HEK293 (cell line): ENCODE measurements around the gene PRRG1.

ENCODE experiments used
- CTCF ChIA-PET: fragments of 350-600 bp; formaldehyde crosslinking; extraction: SDS; loops from one replicate; lab custom pipeline; 2021; ENCODE audit warnings: antibody characterized with exemption; lab: Yijun Ruan, JAX
- POLR2A ChIA-PET: fragments of 300-600 bp; formaldehyde crosslinking; extraction: SDS; loops from one replicate; lab custom pipeline; 2020; ENCODE audit warnings: antibody characterized with exemption, inconsistent platforms; lab: Yijun Ruan, JAX
- H3K27ac ChIP-seq: fragments of 200-500 bp; sonication (Bioruptor generic); 2 replicates; pipeline ENCODE4 v1.5.1; 2014; ENCODE audit warnings: low read depth, low read length, control low read depth, inconsistent platforms; ENCODE audit errors: extremely low read depth
- H3K36me3 ChIP-seq, 2 experiments: fragments of 200-500 bp in 1 of 2; sonication (Bioruptor generic) in 1 of 2; 1 replicate in 1 of 2; 2 replicates in 1 of 2; pipeline ENCODE4 v1.5.1; 2014 to 2017; ENCODE audit warnings: inconsistent platforms in 2 of 2, low read length in 2 of 2; ENCODE audit not compliant: control insufficient read depth in 2 of 2, insufficient read depth in 1 of 2
- H3K4me1 ChIP-seq: fragments of 200-500 bp; sonication (Bioruptor generic); 2 replicates; pipeline ENCODE4 v1.5.1; 2014; ENCODE audit warnings: mild to moderate bottlenecking, low read length, inconsistent platforms; ENCODE audit not compliant: control insufficient read depth, insufficient read depth
- H3K4me3 ChIP-seq: 2 replicates; pipeline ENCODE4 v1.5.1; 2011; ENCODE audit warnings: low read depth, mild to moderate bottlenecking, control low read depth, low read length, moderate library complexity
- H3K9me3 ChIP-seq: fragments of 200-500 bp; sonication (Bioruptor generic); 2 replicates; pipeline ENCODE4 v1.5.1; 2014; ENCODE audit warnings: low read depth, low read length, inconsistent platforms; ENCODE audit not compliant: control insufficient read depth, insufficient read depth
- BCL11B ChIP-seq: fragments of 450-650 bp; formaldehyde crosslinking; IDR thresholded peaks from 2 replicates; pipeline ENCODE4 v1.5.1; 2016; ENCODE audit warnings: low read depth, missing biosample characterization, missing genetic modification characterization
- FEZF1 ChIP-seq: fragments of 450-650 bp; formaldehyde crosslinking; IDR thresholded peaks from 2 replicates; pipeline ENCODE4 v1.5.1; 2016; ENCODE audit warnings: missing biosample characterization, missing genetic modification characterization
- HOXD13 ChIP-seq: sonication (generic); formaldehyde crosslinking; IDR thresholded peaks from 2 replicates; pipeline ENCODE4 v1.8.0; 2022; ENCODE audit warnings: missing genetic modification reagents, borderline replicate concordance
- OVOL3 ChIP-seq: fragments of 450-650 bp; formaldehyde crosslinking; IDR thresholded peaks from 2 replicates; pipeline ENCODE4 v1.5.1; 2016; ENCODE audit warnings: missing biosample characterization, missing genetic modification characterization
- PATZ1 ChIP-seq: fragments of 450-650 bp; formaldehyde crosslinking; IDR thresholded peaks from 2 replicates; pipeline ENCODE4 v1.5.1; 2016; ENCODE audit warnings: missing biosample characterization, missing genetic modification characterization
- SALL2 ChIP-seq: fragments of 450-650 bp; formaldehyde crosslinking; IDR thresholded peaks from 2 replicates; pipeline ENCODE4 v1.5.0; 2017; ENCODE audit warnings: missing biosample characterization, mild to moderate bottlenecking, missing genetic modification characterization, borderline replicate concordance
- YY1 ChIP-seq: fragments of 450-650 bp; formaldehyde crosslinking; IDR thresholded peaks from 2 replicates; pipeline ENCODE4 v1.5.1; 2018; ENCODE audit warnings: missing biosample characterization, missing genetic modification characterization
- ZBTB1 ChIP-seq: fragments of 450-650 bp; formaldehyde crosslinking; IDR thresholded peaks from 2 replicates; pipeline ENCODE4 v1.5.1; 2016; ENCODE audit warnings: missing biosample characterization, missing genetic modification characterization
- ZBTB6 ChIP-seq: fragments of 450-650 bp; formaldehyde crosslinking; IDR thresholded peaks from 2 replicates; pipeline ENCODE4 v1.5.1; 2017; ENCODE audit warnings: missing biosample characterization, missing genetic modification characterization
- ZNF114 ChIP-seq: fragments of 450-650 bp; formaldehyde crosslinking; IDR thresholded peaks from 2 replicates; pipeline ENCODE4 v1.5.0; 2017; ENCODE audit warnings: missing biosample characterization, missing genetic modification characterization
- ZNF175 ChIP-seq: fragments of 450-650 bp; formaldehyde crosslinking; IDR thresholded peaks from 2 replicates; pipeline ENCODE4 v1.5.1; 2016; ENCODE audit warnings: missing biosample characterization, missing genetic modification characterization
- ZNF362 ChIP-seq: fragments of 450-650 bp; formaldehyde crosslinking; IDR thresholded peaks from 2 replicates; pipeline ENCODE4 v1.5.1; 2016; ENCODE audit warnings: missing biosample characterization, missing genetic modification characterization
- ZNF530 ChIP-seq: fragments of 450-650 bp; formaldehyde crosslinking; IDR thresholded peaks from 2 replicates; pipeline ENCODE4 v1.5.1; 2016; ENCODE audit warnings: low read depth, missing biosample characterization, missing genetic modification characterization
- ZNF596 ChIP-seq: fragments of 450-650 bp; IDR thresholded peaks from 2 replicates; pipeline ENCODE4 v1.5.0; 2018; ENCODE audit warnings: missing biosample characterization, mild to moderate bottlenecking, missing genetic modification characterization, moderate library complexity
- ZNF610 ChIP-seq: fragments of 450-650 bp; formaldehyde crosslinking; IDR thresholded peaks from 2 replicates; pipeline ENCODE4 v1.5.1; 2016; ENCODE audit warnings: missing biosample characterization, missing genetic modification characterization, borderline replicate concordance
- ZNF626 ChIP-seq: fragments of 450-650 bp; sonication (Bioruptor Pico); formaldehyde crosslinking; IDR thresholded peaks from 2 replicates; pipeline ENCODE4 v1.5.1; 2018; ENCODE audit warnings: missing biosample characterization, missing genetic modification characterization, inconsistent platforms
- ZNF692 ChIP-seq: fragments of 450-650 bp; formaldehyde crosslinking; IDR thresholded peaks from 2 replicates; pipeline ENCODE4 v1.5.1; 2016; ENCODE audit warnings: missing biosample characterization, missing genetic modification characterization
- ZNF768 ChIP-seq: fragments of 450-650 bp; formaldehyde crosslinking; IDR thresholded peaks from 2 replicates; pipeline ENCODE4 v1.5.1; 2018; ENCODE audit warnings: missing biosample characterization, mild to moderate bottlenecking, missing genetic modification characterization
- ZSCAN18 ChIP-seq: fragments of 450-650 bp; formaldehyde crosslinking; IDR thresholded peaks from 2 replicates; pipeline ENCODE4 v1.5.1; 2016; ENCODE audit warnings: missing biosample characterization, missing genetic modification characterization

The PRRG1 gene

GRCh38 chrX:37470711-37471110 is 121.5 kb downstream of the PRRG1 start:
- ChIA-PET POLR2A (no interaction called here), CTCF (no interaction called here)
- no peak overlapping the region for H3K4me3 ChIP-seq
- H3K9me3 ChIP-seq: no peaks in the 10 kb centered on the region
- H3K4me1 ChIP-seq: no peaks in the 10 kb centered on the region
- H3K36me3 ChIP-seq: no peaks in the 10 kb centered on the region
- H3K27ac ChIP-seq: no peak overlapping the region
- TF ChIP-seq ZNF530 (tag by site-specific recombination): no peak
- TF ChIP-seq ZBTB1: no peak
- no peak for TF ChIP-seq OVOL3 (tag by site-specific recombination)

GRCh38 chrX:37472836-37473235 is 123.7 kb downstream of the PRRG1 start:
- Histone ChIP-seq H3K4me1 (no peaks in the 10 kb centered on the region), H3K36me3 (no peaks in the 10 kb centered on the region), H3K9me3 (no peaks in the 10 kb centered on the region), H3K4me3 (no peak overlapping the region), H3K27ac (no peak overlapping the region)
- TF ChIP-seq ZNF626 (tag by site-specific recombination) (no peak), ZNF114 (tag by site-specific recombination) (no peak)
- ChIA-PET POLR2A (no interaction called here), CTCF (no interaction called here)

GRCh38 chrX:37474478-37474877 is 125.3 kb downstream of the PRRG1 start:
- CTCF ChIA-PET: interaction anchor here (0.6 kb wide), 1 partner anchor 565 kb away, joined by 3 read pairs; no protein-coding TSS in a partner anchor
- H3K9me3 ChIP-seq: no peaks in the 10 kb centered on the region
- no peak overlapping the region for H3K27ac ChIP-seq
- POLR2A ChIA-PET: no interaction called here
- H3K36me3 ChIP-seq: no peaks in the 10 kb centered on the region
- H3K4me1 ChIP-seq: no peaks in the 10 kb centered on the region
- TF ChIP-seq ZNF362 (tag by site-specific recombination): no peak
- no peak for TF ChIP-seq ZSCAN18 (tag by site-specific recombination)
- no peak for TF ChIP-seq ZNF175 (tag by site-specific recombination)
- no peak for TF ChIP-seq BCL11B (tag by site-specific recombination)
- no peak for TF ChIP-seq ZNF768 (tag by site-specific recombination)
- no peak for TF ChIP-seq SALL2 (tag by site-specific recombination)
- no peak for TF ChIP-seq HOXD13 (CRISPR knock-in tag)
- no peak for TF ChIP-seq FEZF1
- TF ChIP-seq ZNF596 (tag by site-specific recombination): no peak
- TF ChIP-seq ZBTB6 (tag by site-specific recombination): no peak
- TF ChIP-seq, all 188 proteins: peak for 0
- H3K4me3 ChIP-seq: no peak overlapping the region

- Histone ChIP-seq H3K4me3 (no peak overlapping the region), H3K9me3 (no peaks in the 10 kb centered on the region), H3K36me3 (no peaks in the 10 kb centered on the region), H3K27ac (no peak overlapping the region), H3K4me1 (no peaks in the 10 kb centered on the region)
- ChIA-PET POLR2A (no interaction called here), CTCF (no interaction called here)
- no peak for TF ChIP-seq YY1 (tag by site-specific recombination)
- TF ChIP-seq ZNF692 (tag by site-specific recombination): no peak
- no peak for TF ChIP-seq PATZ1 (tag by site-specific recombination)
- TF ChIP-seq ZNF610: no peak
These were observed 127.5 kb downstream of the PRRG1 start for GRCh38 chrX:37476571-37477170.
